Esophagus squamous epithelium (tissue), 4 donors: Measurements from ENCODE around the gene C2orf92.

Experiments used
- POLR2A ChIP-seq, 4 donors: fragments of 450-650 bp; IDR thresholded peaks; one replicate each; pipeline ENCODE4 v1.6.1; 2017; ENCODE audit warnings: antibody characterized with exemption in 4 of 4, mild to moderate bottlenecking in 4 of 4, moderate library complexity in 3 of 4
- TF ChIP-seq, protein P1 (sequence below), 6 experiments: fragments of 450-650 bp in 4 of 6; fragments of 200-600 bp in 2 of 6; sonication (generic) in 2 of 6; IDR thresholded peaks; one replicate each; pipeline ENCODE4 v1.5.1; 2016 to 2019; ENCODE audit warnings: antibody characterized with exemption in 6 of 6, mild to moderate bottlenecking in 4 of 6, moderate library complexity in 4 of 6

DNA sequence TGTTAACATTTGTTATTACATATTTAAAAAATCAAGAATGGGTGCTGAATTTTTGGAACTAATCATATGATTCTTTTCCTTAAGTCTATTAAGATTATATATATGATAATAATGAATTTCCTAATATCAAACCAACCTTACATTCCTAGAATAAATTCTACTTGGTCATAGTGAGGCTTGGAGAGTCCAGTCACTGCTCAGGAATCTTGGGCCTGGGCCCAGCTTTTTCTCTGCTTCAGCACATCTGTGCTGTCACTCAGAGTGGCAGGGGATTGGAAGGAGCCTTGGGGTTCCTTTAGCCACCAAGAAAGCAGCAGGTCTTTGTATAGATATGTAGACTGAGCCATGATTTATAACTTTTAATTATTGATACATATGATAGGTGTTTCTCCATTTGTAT lies 24.0 kb downstream of the C2orf92 start:
- TF ChIP-seq POLR2A (IDR thresholded peaks at IDR 0.05): no peak
- TF ChIP-seq, protein P1, sequence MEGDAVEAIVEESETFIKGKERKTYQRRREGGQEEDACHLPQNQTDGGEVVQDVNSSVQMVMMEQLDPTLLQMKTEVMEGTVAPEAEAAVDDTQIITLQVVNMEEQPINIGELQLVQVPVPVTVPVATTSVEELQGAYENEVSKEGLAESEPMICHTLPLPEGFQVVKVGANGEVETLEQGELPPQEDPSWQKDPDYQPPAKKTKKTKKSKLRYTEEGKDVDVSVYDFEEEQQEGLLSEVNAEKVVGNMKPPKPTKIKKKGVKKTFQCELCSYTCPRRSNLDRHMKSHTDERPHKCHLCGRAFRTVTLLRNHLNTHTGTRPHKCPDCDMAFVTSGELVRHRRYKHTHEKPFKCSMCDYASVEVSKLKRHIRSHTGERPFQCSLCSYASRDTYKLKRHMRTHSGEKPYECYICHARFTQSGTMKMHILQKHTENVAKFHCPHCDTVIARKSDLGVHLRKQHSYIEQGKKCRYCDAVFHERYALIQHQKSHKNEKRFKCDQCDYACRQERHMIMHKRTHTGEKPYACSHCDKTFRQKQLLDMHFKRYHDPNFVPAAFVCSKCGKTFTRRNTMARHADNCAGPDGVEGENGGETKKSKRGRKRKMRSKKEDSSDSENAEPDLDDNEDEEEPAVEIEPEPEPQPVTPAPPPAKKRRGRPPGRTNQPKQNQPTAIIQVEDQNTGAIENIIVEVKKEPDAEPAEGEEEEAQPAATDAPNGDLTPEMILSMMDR (IDR thresholded peaks at IDR 0.05): no peak
